Adrenal gland (tissue), 5 donors: ENCODE results near the gene REM1.

Experiments used
- CTCF ChIP-seq, 6 experiments: fragments of 450-650 bp in 4 of 6; fragments of 200-600 bp in 2 of 6; sonication (generic) in 1 of 6; IDR thresholded peaks; 1 replicate in 5 of 6; 2 replicates in 1 of 6; pipeline versions ENCODE4 v1.5.1 to v1.8.0; 2016 to 2021; ENCODE audit warnings: antibody characterized with exemption in 6 of 6, mild to moderate bottlenecking in 2 of 6, moderate library complexity in 1 of 6
- POLR2A ChIP-seq, 2 donors: fragments of 450-650 bp; IDR thresholded peaks; one replicate each; pipeline ENCODE4 v1.6.1; 2017; ENCODE audit warnings: antibody characterized with exemption in 2 of 2, mild to moderate bottlenecking in 2 of 2, moderate library complexity in 1 of 2
- donor health status: DM: no; HTN: no; CAD: no.

- TF ChIP-seq CTCF (IDR thresholded peaks at IDR 0.05) (no peak), POLR2A (IDR thresholded peaks at IDR 0.05) (no peak)
Observed at GRCh38 chr20:31430568-31431115, 44.4 kb upstream of the REM1 start.
